ENCODE data around the gene CYP19A1.

The CYP19A1 gene

DNA sequence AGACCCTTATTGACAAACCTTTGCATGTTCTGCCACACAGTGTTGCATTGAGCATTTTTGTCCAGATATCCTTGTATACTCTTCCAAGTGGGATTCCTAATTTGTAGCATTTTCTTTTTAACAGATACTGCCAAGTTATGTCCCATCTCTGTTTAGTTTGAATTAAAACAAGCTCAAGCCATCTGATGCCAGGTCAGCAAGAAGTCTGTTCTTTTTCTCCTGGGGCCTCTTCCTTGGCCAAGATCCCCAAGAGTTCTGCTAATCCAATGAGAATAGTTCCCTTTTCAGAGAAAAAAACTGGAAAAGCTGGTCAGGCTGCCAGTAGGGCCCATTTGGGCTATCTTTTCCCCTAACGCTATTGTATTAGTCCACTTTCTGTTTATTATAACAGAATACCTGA is 32.9 kb upstream of the CYP19A1 start:
- H3K36me3 ChIP-seq (ENCODE audit: control insufficient read depth, insufficient read depth, low read length): no peaks in the 10 kb centered on the region
- no peak overlapping the region for H3K9ac ChIP-seq (ENCODE audit: low read length)
- no peak overlapping the region for H3K27ac ChIP-seq (ENCODE audit: low read depth, low read length)
- no peaks in the 10 kb centered on the region for H3K4me1 ChIP-seq (ENCODE audit: control insufficient read depth, insufficient read depth, low read length)
- H3K27me3 ChIP-seq (ENCODE audit: control insufficient read depth, insufficient read depth, low read length): no peaks in the 10 kb centered on the region
- no peak overlapping the region for H3K4me3 ChIP-seq (ENCODE audit: low read length)

- Histone ChIP-seq H3K27me3 (ENCODE audit: control insufficient read depth, insufficient read depth, low read length) (no peaks in the 10 kb centered on the region), H3K9ac (ENCODE audit: low read length) (no peak overlapping the region), H3K4me3 (ENCODE audit: low read length) (no peak overlapping the region), H3K36me3 (ENCODE audit: control insufficient read depth, insufficient read depth, low read length) (no peaks in the 10 kb centered on the region), H3K4me1 (ENCODE audit: control insufficient read depth, insufficient read depth, low read length) (no peaks in the 10 kb centered on the region), H3K27ac (ENCODE audit: low read depth, low read length) (no peak overlapping the region)
Observed at GRCh38 chr15:51369451-51369761, 31.0 kb upstream of the CYP19A1 start.

GRCh38 chr15:51368751-51369450 is 30.5 kb upstream of the CYP19A1 start:
- no peak overlapping the region for H3K4me3 ChIP-seq (ENCODE audit: low read length)
- no peak overlapping the region for H3K9ac ChIP-seq (ENCODE audit: low read length)
- no peaks in the 10 kb centered on the region for H3K4me1 ChIP-seq (ENCODE audit: control insufficient read depth, insufficient read depth, low read length)
- no peaks in the 10 kb centered on the region for H3K27me3 ChIP-seq (ENCODE audit: control insufficient read depth, insufficient read depth, low read length)
- no peak overlapping the region for H3K27ac ChIP-seq (ENCODE audit: low read depth, low read length)
- H3K36me3 ChIP-seq (ENCODE audit: control insufficient read depth, insufficient read depth, low read length): no peaks in the 10 kb centered on the region

DNA sequence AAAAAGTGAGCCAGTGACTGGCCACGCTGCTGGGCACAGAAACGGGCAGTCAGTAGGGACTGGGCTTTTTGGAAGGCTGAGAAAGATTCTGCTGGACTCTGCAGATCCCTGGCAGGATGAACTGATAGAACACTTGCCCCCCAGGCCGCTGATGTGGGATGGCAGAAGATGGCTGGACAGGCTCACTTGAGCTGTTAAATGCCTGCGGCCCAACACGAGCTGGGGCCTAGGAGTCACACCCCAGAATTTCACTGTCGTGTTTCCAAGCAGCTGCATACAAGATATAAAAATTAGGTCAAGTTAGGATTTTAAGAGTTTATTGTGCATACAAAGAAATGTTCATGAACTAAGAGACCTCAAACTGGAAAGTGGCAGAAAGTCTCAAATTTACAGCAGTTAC is 29.9 kb upstream of the CYP19A1 start:
- no peaks in the 10 kb centered on the region for H3K4me1 ChIP-seq (ENCODE audit: control insufficient read depth, insufficient read depth, low read length)
- H3K27me3 ChIP-seq (ENCODE audit: control insufficient read depth, insufficient read depth, low read length): no peaks in the 10 kb centered on the region
- no peak overlapping the region for H3K27ac ChIP-seq (ENCODE audit: low read depth, low read length)
- H3K9ac ChIP-seq (ENCODE audit: low read length): no peak overlapping the region
- no peaks in the 10 kb centered on the region for H3K36me3 ChIP-seq (ENCODE audit: control insufficient read depth, insufficient read depth, low read length)
- no peak overlapping the region for H3K4me3 ChIP-seq (ENCODE audit: low read length)

DNA sequence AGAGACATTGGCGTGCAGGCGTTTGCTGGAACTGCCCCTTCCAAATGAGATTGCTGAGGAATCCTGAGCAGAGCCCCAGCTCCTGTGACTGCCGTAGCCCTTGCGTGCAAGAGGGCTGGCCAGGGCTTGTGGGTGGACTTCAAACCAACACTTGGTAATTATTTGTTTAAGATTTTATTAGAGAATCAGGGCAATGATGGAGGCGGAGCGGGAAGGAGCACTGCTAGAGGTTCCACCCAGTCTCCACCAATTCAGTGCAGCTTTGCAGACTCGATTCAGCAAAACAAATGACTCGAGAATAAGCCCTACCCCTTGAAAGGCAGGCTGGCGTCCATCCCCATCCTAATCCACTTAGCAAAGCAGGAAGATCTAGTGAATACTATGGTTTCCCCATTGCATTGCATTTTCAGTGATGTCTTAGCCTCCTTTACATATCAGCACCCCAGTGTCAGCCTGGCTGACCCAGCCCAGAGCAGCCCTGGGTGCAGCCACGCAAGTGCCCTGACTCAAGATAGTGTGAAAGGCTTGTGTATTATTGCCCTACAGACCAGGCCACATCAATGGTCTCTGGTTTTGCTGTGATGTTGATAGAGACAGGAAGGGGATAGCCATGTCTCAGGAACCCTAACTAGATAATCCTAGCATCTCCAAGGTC is 29.1 kb upstream of the CYP19A1 start:
- no peaks in the 10 kb centered on the region for H3K4me1 ChIP-seq (ENCODE audit: control insufficient read depth, insufficient read depth, low read length)
- H3K27me3 ChIP-seq (ENCODE audit: control insufficient read depth, insufficient read depth, low read length): no peaks in the 10 kb centered on the region
- H3K27ac ChIP-seq (ENCODE audit: low read depth, low read length): no peak overlapping the region
- H3K36me3 ChIP-seq (ENCODE audit: control insufficient read depth, insufficient read depth, low read length): no peaks in the 10 kb centered on the region
- no peak overlapping the region for H3K4me3 ChIP-seq (ENCODE audit: low read length)
- no peak overlapping the region for H3K9ac ChIP-seq (ENCODE audit: low read length)

DNA sequence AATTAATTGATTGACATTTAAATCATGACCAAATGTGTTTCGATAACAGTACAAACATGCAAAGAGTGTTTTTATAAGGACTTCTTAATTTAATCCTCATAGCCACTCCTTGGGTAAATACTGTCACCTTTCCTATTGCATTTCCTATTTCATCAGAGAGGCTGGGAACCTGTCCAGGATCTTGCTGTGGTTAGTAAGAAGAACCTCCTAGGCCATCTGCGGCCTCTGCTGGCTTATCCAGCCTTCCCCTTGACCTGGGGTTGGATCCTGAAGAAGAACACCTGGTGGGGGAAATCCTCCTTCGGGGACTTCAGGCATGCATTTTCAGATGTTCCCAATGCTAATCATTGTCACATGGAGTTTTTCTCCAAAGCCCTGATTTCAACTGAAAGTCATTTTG is 28.5 kb upstream of the CYP19A1 start:
- Histone ChIP-seq H3K27ac (ENCODE audit: low read depth, low read length) (no peak overlapping the region), H3K36me3 (ENCODE audit: control insufficient read depth, insufficient read depth, low read length) (no peaks in the 10 kb centered on the region), H3K27me3 (ENCODE audit: control insufficient read depth, insufficient read depth, low read length) (no peaks in the 10 kb centered on the region), H3K4me1 (ENCODE audit: control insufficient read depth, insufficient read depth, low read length) (no peaks in the 10 kb centered on the region), H3K4me3 (ENCODE audit: low read length) (no peak overlapping the region), H3K9ac (ENCODE audit: low read length) (no peak overlapping the region)

DNA sequence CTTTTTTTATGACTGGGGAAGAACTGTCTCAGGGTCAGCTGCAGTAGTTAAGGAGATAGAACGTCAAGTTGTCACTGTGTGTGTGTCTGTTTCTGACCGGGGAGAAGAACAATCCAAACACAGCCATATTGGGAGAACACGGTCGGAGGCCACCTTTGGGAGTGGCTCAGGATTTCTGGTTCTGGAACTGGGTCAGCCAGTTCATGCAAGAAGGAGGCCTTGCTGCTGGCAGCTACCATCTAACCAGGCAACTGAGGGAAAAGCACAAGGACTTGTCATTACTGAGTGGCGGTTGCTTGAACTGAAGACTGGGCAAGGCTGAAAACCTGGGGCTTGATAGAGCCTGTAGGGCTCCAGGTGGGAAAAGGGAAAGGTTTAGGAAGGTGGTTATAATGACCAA is 27.7 kb upstream of the CYP19A1 start:
- Histone ChIP-seq H3K27me3 (ENCODE audit: control insufficient read depth, insufficient read depth, low read length) (no peaks in the 10 kb centered on the region), H3K9ac (ENCODE audit: low read length) (no peak overlapping the region), H3K27ac (ENCODE audit: low read depth, low read length) (no peak overlapping the region), H3K36me3 (ENCODE audit: control insufficient read depth, insufficient read depth, low read length) (no peaks in the 10 kb centered on the region), H3K4me1 (ENCODE audit: control insufficient read depth, insufficient read depth, low read length) (no peaks in the 10 kb centered on the region), H3K4me3 (ENCODE audit: low read length) (no peak overlapping the region)

GRCh38 chr15:51365417-51365816 is 27.0 kb upstream of the CYP19A1 start:
- Histone ChIP-seq H3K4me3 (ENCODE audit: low read length) (no peak overlapping the region), H3K9ac (ENCODE audit: low read length) (no peak overlapping the region), H3K36me3 (ENCODE audit: control insufficient read depth, insufficient read depth, low read length) (no peaks in the 10 kb centered on the region), H3K27ac (ENCODE audit: low read depth, low read length) (no peak overlapping the region), H3K4me1 (ENCODE audit: control insufficient read depth, insufficient read depth, low read length) (no peaks in the 10 kb centered on the region), H3K27me3 (ENCODE audit: control insufficient read depth, insufficient read depth, low read length) (no peaks in the 10 kb centered on the region)

- Histone ChIP-seq H3K4me1 (ENCODE audit: control insufficient read depth, insufficient read depth, low read length) (no peaks in the 10 kb centered on the region), H3K27ac (ENCODE audit: low read depth, low read length) (no peak overlapping the region), H3K9ac (ENCODE audit: low read length) (no peak overlapping the region), H3K27me3 (ENCODE audit: control insufficient read depth, insufficient read depth, low read length) (no peaks in the 10 kb centered on the region), H3K36me3 (ENCODE audit: control insufficient read depth, insufficient read depth, low read length) (no peaks in the 10 kb centered on the region), H3K4me3 (ENCODE audit: low read length) (no peak overlapping the region)
Observed at GRCh38 chr15:51363383-51363782, 25.0 kb upstream of the CYP19A1 start.

GRCh38 chr15:51359981-51360380 is 21.6 kb upstream of the CYP19A1 start:
- Histone ChIP-seq H3K36me3 (ENCODE audit: control insufficient read depth, insufficient read depth, low read length) (no peaks in the 10 kb centered on the region), H3K27me3 (ENCODE audit: control insufficient read depth, insufficient read depth, low read length) (no peaks in the 10 kb centered on the region), H3K4me1 (ENCODE audit: control insufficient read depth, insufficient read depth, low read length) (no peaks in the 10 kb centered on the region), H3K27ac (ENCODE audit: low read depth, low read length) (no peak overlapping the region), H3K4me3 (ENCODE audit: low read length) (no peak overlapping the region), H3K9ac (ENCODE audit: low read length) (no peak overlapping the region)

- Histone ChIP-seq H3K27me3 (ENCODE audit: control insufficient read depth, insufficient read depth, low read length) (no peaks in the 10 kb centered on the region), H3K9ac (ENCODE audit: low read length) (no peak overlapping the region), H3K4me1 (ENCODE audit: control insufficient read depth, insufficient read depth, low read length) (no peaks in the 10 kb centered on the region), H3K36me3 (ENCODE audit: control insufficient read depth, insufficient read depth, low read length) (no peaks in the 10 kb centered on the region), H3K4me3 (ENCODE audit: low read length) (no peak overlapping the region), H3K27ac (ENCODE audit: low read depth, low read length) (no peak overlapping the region)
Observed at GRCh38 chr15:51356983-51357382, 18.6 kb upstream of the CYP19A1 start.

- no peak overlapping the region for H3K27ac ChIP-seq (ENCODE audit: low read depth, low read length)
- no peak overlapping the region for H3K4me3 ChIP-seq (ENCODE audit: low read length)
- no peaks in the 10 kb centered on the region for H3K36me3 ChIP-seq (ENCODE audit: control insufficient read depth, insufficient read depth, low read length)
- H3K27me3 ChIP-seq (ENCODE audit: control insufficient read depth, insufficient read depth, low read length): no peaks in the 10 kb centered on the region
- no peaks in the 10 kb centered on the region for H3K4me1 ChIP-seq (ENCODE audit: control insufficient read depth, insufficient read depth, low read length)
- H3K9ac ChIP-seq (ENCODE audit: low read length): no peak overlapping the region
Observed at GRCh38 chr15:51356147-51356546, 17.8 kb upstream of the CYP19A1 start.

DNA sequence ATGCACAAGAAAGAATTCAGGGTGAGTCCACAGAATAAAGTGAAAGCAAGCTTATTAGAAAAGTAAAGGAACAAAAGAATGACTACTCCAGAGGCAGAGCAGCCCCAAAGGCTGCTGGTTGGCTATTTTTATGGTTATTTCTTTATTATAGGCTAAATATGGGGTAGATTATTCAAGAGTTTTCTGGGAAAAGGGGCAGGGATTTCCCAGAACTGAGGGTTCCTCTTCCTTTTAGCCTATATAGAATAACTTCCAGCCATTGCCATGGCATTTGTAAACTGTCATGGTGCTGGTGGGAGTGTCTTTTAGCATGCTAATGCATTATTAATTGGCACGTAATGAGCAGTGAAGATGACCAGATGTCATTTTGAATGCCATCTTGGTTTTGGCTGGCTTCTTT is 16.7 kb upstream of the CYP19A1 start:
- Histone ChIP-seq H3K9ac (ENCODE audit: low read length) (no peak overlapping the region), H3K4me3 (ENCODE audit: low read length) (no peak overlapping the region), H3K4me1 (ENCODE audit: control insufficient read depth, insufficient read depth, low read length) (no peaks in the 10 kb centered on the region), H3K36me3 (ENCODE audit: control insufficient read depth, insufficient read depth, low read length) (no peaks in the 10 kb centered on the region), H3K27me3 (ENCODE audit: control insufficient read depth, insufficient read depth, low read length) (peaks cover 3% of the 10 kb centered on the region), H3K27ac (ENCODE audit: low read depth, low read length) (no peak overlapping the region)

All from rectal smooth muscle tissue (tissue), 1 donor.